PFSK-1 (cell line): ENCODE data around the gene MCUB.

Experiments
- POLR2AphosphoS5 ChIP-seq: IDR thresholded peaks from 2 replicates; pipeline ENCODE4 v1.6.1; 2012; ENCODE audit warnings: low read depth, mild to moderate bottlenecking, control low read depth, low read length, moderate library complexity
- REST ChIP-seq, 2 experiments: IDR thresholded peaks; 2 replicates each; pipeline versions ENCODE4 v1.6.1 to v1.8.0; 2011 to 2012; ENCODE audit warnings: low read depth in 2 of 2, low read length in 2 of 2, control low read depth in 1 of 2, inconsistent platforms in 1 of 2, mild to moderate bottlenecking in 1 of 2, moderate library complexity in 1 of 2; ENCODE audit not compliant: insufficient read depth in 1 of 2

GRCh38 chr4:109616243-109616642, 56.2 kb downstream of the MCUB start:
- TF ChIP-seq POLR2AphosphoS5 (no peak), REST (IDR thresholded peaks at IDR 0.05; ENCODE audit: insufficient read depth in 1 of 2, low read depth in 2 of 2, low read length in 2 of 2) (no peak)
